Type B pancreatic cell (in vitro differentiated cells): ENCODE data around the gene MEI1. TPM values are rescaled to one million over a fixed set of nuclear protein-coding genes. Genes with fewer than 3 reads are reported as not detected.

Source experiments
- DNase-seq: peaks from one replicate; pipeline ENCODE4 v3.0.0; 2021; ENCODE audit warnings: mixed read lengths; ENCODE audit not compliant: unreplicated experiment; ENCODE audit errors: extremely low spot score
- H3K27ac Mint-ChIP-seq: 2 replicates; pipeline ENCODE4 v1.8.0; 2021; ENCODE audit warnings: mild to moderate bottlenecking, mixed read lengths
- H3K27me3 Mint-ChIP-seq: 2 replicates; pipeline ENCODE4 v1.8.0; 2021; ENCODE audit warnings: mixed read lengths
- H3K36me3 Mint-ChIP-seq: 2 replicates; pipeline ENCODE4 v1.8.0; 2021; ENCODE audit warnings: mixed read lengths
- H3K4me1 Mint-ChIP-seq: one replicate; pipeline ENCODE4 v1.8.0; 2021; ENCODE audit warnings: mixed read lengths; ENCODE audit not compliant: unreplicated experiment
- H3K4me3 Mint-ChIP-seq: 2 replicates; pipeline ENCODE4 v1.8.0; 2021; ENCODE audit warnings: mild to moderate bottlenecking, mixed read lengths
- H3K9me3 Mint-ChIP-seq: 2 replicates; pipeline ENCODE4 v1.8.0; 2021; ENCODE audit warnings: mixed read lengths
- CTCF ChIP-seq: fragments of 200-600 bp; sonication (generic); conservative IDR thresholded peaks from 2 replicates; pipeline ENCODE4 v1.5.0; 2021; ENCODE audit warnings: antibody characterized with exemption, mild to moderate bottlenecking
- total RNA-seq: library from RNA; stranded (reverse); gene quantifications from 2 replicates; pipeline ENCODE4 v1.2.1, GENCODE V29; 2021; ENCODE audit warnings: low replicate concordance

The MEI1 gene
- total RNA-seq, 1 donor from 2014 or later: 1.2 TPM

GRCh38 chr22:41709341-41709740 is 10.0 kb downstream of the MEI1 start:
- no peak for DNase-seq
- Mint-ChIP-seq H3K36me3 (no peaks in the 10 kb centered on the region), H3K4me1 (no peaks in the 10 kb centered on the region), H3K9me3 (no peaks in the 10 kb centered on the region), H3K27me3 (peaks cover 20% of the 10 kb centered on the region), H3K27ac (no peak overlapping the region), H3K4me3 (no peak overlapping the region)
- TF ChIP-seq CTCF: no peak

GRCh38 chr22:41713004-41713403 is 13.7 kb downstream of the MEI1 start:
- H3K4me3 Mint-ChIP-seq: no peak overlapping the region
- no peak overlapping the region for H3K27ac Mint-ChIP-seq
- TF ChIP-seq CTCF: no peak
- peaks cover 17% of the 10 kb centered on the region for H3K27me3 Mint-ChIP-seq
- no peaks in the 10 kb centered on the region for H3K36me3 Mint-ChIP-seq
- H3K4me1 Mint-ChIP-seq: no peaks in the 10 kb centered on the region
- DNase-seq: no peak
- H3K9me3 Mint-ChIP-seq: no peaks in the 10 kb centered on the region

- Mint-ChIP-seq H3K27ac (no peak overlapping the region), H3K36me3 (no peaks in the 10 kb centered on the region), H3K4me3 (no peak overlapping the region), H3K4me1 (no peaks in the 10 kb centered on the region), H3K27me3 (no peaks in the 10 kb centered on the region), H3K9me3 (no peaks in the 10 kb centered on the region)
- no peak for DNase-seq
- TF ChIP-seq CTCF: no peak
Observed at GRCh38 chr22:41722496-41722895, 23.2 kb downstream of the MEI1 start.

GRCh38 chr22:41725510-41726110 is 26.3 kb downstream of the MEI1 start:
- no peak for TF ChIP-seq CTCF
- Mint-ChIP-seq H3K9me3 (no peaks in the 10 kb centered on the region), H3K4me1 (peaks cover 3% of the 10 kb centered on the region), H3K27me3 (no peaks in the 10 kb centered on the region), H3K36me3 (no peaks in the 10 kb centered on the region), H3K4me3 (no peak overlapping the region), H3K27ac (no peak overlapping the region)
- no peak for DNase-seq

GRCh38 chr22:41731609-41732008 is 32.3 kb downstream of the MEI1 start:
- no peaks in the 10 kb centered on the region for H3K36me3 Mint-ChIP-seq
- no peak overlapping the region for H3K4me3 Mint-ChIP-seq
- peaks cover 3% of the 10 kb centered on the region for H3K4me1 Mint-ChIP-seq
- H3K27ac Mint-ChIP-seq: no peak overlapping the region
- no peak for DNase-seq
- H3K27me3 Mint-ChIP-seq: no peaks in the 10 kb centered on the region
- H3K9me3 Mint-ChIP-seq: no peaks in the 10 kb centered on the region
- TF ChIP-seq CTCF: no peak
